Upper lobe of left lung (tissue), 6 donors: ENCODE data around the gene UTP14A. TPM values are rescaled to one million over a fixed set of nuclear protein-coding genes. Genes with fewer than 3 reads are reported as not detected.

Experiments used
- ATAC-seq, 2 donors: fragments of 200-7000 bp; cut with Tn5 transposase; one replicate each; pipeline ENCODE4 v1.9.1; 2022; ENCODE audit warnings: mild to moderate bottlenecking in 2 of 2, moderate library complexity in 2 of 2; ENCODE audit not compliant: low FRiP score in 2 of 2
- DNase-seq, 2 donors: peaks; one replicate each; pipeline ENCODE4 v3.0.0-alpha.2; 2019 to 2020
- H3K27ac ChIP-seq, 4 donors: fragments of 200-600 bp; sonication (generic); one replicate each; pipeline ENCODE4 v1.5.1; 2016 to 2019
- H3K27me3 ChIP-seq, 4 donors: fragments of 200-600 bp; sonication (generic); one replicate each; pipeline ENCODE4 v1.5.1; 2017 to 2019
- H3K36me3 ChIP-seq, 4 donors: fragments of 200-600 bp; sonication (generic); one replicate each; pipeline ENCODE4 v1.5.1; 2016 to 2019
- H3K4me1 ChIP-seq, 4 donors: fragments of 200-600 bp; sonication (generic); one replicate each; pipeline ENCODE4 v1.5.1; 2018 to 2019
- H3K4me3 ChIP-seq, 4 donors: fragments of 200-600 bp; sonication (generic); one replicate each; pipeline ENCODE4 v1.5.1; 2017 to 2019; ENCODE audit warnings: mild to moderate bottlenecking in 2 of 4, moderate library complexity in 1 of 4
- H3K9me3 ChIP-seq, 4 donors: fragments of 200-600 bp; sonication (generic); one replicate each; pipeline ENCODE4 v1.5.1; 2018 to 2019
- EP300 ChIP-seq, 4 donors: sonication (generic); formaldehyde crosslinking; IDR thresholded peaks; one replicate each; pipeline ENCODE4 v1.5.1; 2017; ENCODE audit warnings: antibody characterized with exemption in 4 of 4, control low read depth in 2 of 4
- POLR2A ChIP-seq, 4 donors: fragments of 450-650 bp; IDR thresholded peaks; one replicate each; pipeline ENCODE4 v1.5.1; 2016 to 2017; ENCODE audit warnings: antibody characterized with exemption in 4 of 4, mild to moderate bottlenecking in 2 of 4
- POLR2AphosphoS5 ChIP-seq, 2 donors: sonication (generic); formaldehyde crosslinking; IDR thresholded peaks; one replicate each; pipeline ENCODE4 v1.5.1; 2017; ENCODE audit warnings: antibody characterized with exemption in 2 of 2
- WGBS, 2 donors: methylation state at CpG; one replicate each; pipeline ENCODE4 v1.1.5; 2017 to 2018; 5-methylcytosine and 5-hydroxymethylcytosine counted together
- total RNA-seq, 6 donors: library from RNA; depleted of rRNA in 4 of 6; stranded (reverse); fragments of >200 nt in 4 of 6; gene quantifications; one replicate each; pipeline versions ENCODE4 v1.1.0 to v1.2.1, GENCODE V29; 2016 to 2021
- TF ChIP-seq, protein P1 (sequence below), 6 experiments: fragments of 450-650 bp in 4 of 6; fragments of 200-600 bp in 2 of 6; sonication (generic) in 2 of 6; IDR thresholded peaks; one replicate each; pipeline ENCODE4 v1.5.1; 2016 to 2019; ENCODE audit warnings: antibody characterized with exemption in 6 of 6
- donor health status: DM: no; HTN: no; CAD: no; lungs with moderate emphysema.
- donor health status: DM: no; HTN: yes; CAD: no; lungs with severe emphysema.

UTP14A gene
- total RNA-seq, 6 donors from 2014 or later = 9.5 to 17.7 (median 15.5) TPM

DNA sequence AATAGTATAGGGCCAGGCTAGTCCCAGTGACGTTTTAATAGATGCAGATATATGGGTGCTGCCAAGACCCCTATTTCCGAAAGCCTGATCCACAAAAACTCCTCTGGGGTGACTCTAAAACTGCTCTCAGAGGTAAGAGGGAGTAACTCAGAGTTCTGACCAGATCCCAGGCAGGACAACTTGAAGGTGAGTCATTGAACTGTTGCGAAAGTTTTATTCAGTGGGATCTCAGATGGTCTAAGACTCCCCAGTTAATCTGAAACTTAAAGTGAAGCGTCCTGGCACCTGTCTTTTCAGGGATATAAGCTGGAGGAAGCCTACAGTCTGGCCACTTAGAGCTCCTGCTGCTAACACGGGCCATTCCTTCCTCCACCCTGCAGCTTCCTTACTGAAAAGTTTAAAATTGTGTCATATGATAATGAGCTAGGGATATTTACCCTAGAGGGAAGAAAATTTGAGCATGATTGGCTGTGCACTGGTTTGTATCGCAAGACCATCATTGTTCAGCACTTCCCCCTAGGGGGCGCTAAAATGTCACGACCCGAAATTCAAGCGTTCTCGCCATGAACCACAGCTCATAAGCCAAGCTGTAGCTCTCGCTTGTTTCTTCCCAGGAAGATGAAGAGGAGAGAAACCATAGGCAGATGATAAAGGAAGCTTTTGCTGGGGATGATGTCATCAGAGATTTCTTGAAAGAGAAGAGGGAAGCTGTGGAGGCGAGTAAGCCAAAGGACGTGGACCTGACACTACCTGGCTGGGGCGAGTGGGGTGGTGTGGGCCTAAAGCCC is 19.5 kb downstream of the UTP14A start:
- WGBS, 2 donors = 33 to 40% methylated on average over 9 to 15 of the region's 15 CpGs
- H3K4me1 ChIP-seq = peaks cover 0 to 3% (median 0%) of the 10 kb centered on the region in 4 donors

DNA sequence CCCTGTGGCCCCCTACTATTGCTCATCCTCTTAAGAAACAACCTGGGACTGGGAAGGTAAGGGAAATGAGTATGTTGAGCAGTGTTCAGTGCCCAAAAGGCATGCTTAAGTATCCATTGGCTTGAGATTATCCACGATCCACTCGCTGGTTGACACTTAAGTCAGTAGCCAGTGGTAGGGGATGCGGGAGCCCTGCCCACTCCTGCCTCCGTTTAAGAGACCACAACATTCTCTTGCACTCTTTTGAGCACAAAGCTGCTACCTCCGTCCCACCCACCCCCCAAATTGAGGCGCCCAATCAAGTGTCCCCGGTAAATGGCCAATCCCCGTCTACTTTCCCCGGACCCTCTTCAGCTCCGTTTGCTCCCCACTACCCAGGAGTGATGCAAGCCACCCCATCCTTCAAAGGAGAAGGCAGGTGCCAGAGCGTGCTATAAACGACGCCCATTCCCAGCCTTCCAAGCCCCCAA is 25.0 kb downstream of the UTP14A start:
- Histone ChIP-seq H3K27ac (peak overlapping the region; percentile 84 to 96 (median 90)), H3K9me3 (no peaks in the 10 kb centered on the region), H3K36me3 (peaks cover 0 to 11% (median 0%) of the 10 kb centered on the region in 4 donors), H3K27me3 (no peaks in the 10 kb centered on the region), H3K4me3 (peak overlapping the region in 3 of 4 donors; percentile 41 to 73 (median 63)), H3K4me1 (peaks cover 0 to 5% (median 0%) of the 10 kb centered on the region in 4 donors)
- no peak for TF ChIP-seq EP300 (IDR thresholded peaks at IDR 0.05)
- no peak for TF ChIP-seq POLR2AphosphoS5 (IDR thresholded peaks at IDR 0.05)
- no peak for TF ChIP-seq POLR2A (IDR thresholded peaks at IDR 0.05)
- TF ChIP-seq, protein P1, sequence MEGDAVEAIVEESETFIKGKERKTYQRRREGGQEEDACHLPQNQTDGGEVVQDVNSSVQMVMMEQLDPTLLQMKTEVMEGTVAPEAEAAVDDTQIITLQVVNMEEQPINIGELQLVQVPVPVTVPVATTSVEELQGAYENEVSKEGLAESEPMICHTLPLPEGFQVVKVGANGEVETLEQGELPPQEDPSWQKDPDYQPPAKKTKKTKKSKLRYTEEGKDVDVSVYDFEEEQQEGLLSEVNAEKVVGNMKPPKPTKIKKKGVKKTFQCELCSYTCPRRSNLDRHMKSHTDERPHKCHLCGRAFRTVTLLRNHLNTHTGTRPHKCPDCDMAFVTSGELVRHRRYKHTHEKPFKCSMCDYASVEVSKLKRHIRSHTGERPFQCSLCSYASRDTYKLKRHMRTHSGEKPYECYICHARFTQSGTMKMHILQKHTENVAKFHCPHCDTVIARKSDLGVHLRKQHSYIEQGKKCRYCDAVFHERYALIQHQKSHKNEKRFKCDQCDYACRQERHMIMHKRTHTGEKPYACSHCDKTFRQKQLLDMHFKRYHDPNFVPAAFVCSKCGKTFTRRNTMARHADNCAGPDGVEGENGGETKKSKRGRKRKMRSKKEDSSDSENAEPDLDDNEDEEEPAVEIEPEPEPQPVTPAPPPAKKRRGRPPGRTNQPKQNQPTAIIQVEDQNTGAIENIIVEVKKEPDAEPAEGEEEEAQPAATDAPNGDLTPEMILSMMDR (IDR thresholded peaks at IDR 0.05) = no peak
- ATAC-seq (no peak), DNase-seq (no peak)
- 0 to 35% methylated on average over 1 to 13 of the region's 13 CpGs for WGBS, 2 donors

More for the DNA sequence above, 19.5 kb downstream of the UTP14A start:
- H3K27me3 ChIP-seq = no peaks in the 10 kb centered on the region
- DNase-seq (peak in 1 of 2 donors; percentile 65), ATAC-seq (peak; percentile 77 to 87)
- no peak overlapping the region for H3K27ac ChIP-seq
- H3K4me3 ChIP-seq = no peak overlapping the region
- no peaks in the 10 kb centered on the region for H3K9me3 ChIP-seq
- H3K36me3 ChIP-seq = peaks cover 0 to 46% (median 8%) of the 10 kb centered on the region in 4 donors
- TF ChIP-seq EP300 (IDR thresholded peaks at IDR 0.05) = no peak
- TF ChIP-seq, protein P1 (IDR thresholded peaks at IDR 0.05) = peak in 5 of 6 experiments; percentile 35 to 73 (median 50)

DNA sequence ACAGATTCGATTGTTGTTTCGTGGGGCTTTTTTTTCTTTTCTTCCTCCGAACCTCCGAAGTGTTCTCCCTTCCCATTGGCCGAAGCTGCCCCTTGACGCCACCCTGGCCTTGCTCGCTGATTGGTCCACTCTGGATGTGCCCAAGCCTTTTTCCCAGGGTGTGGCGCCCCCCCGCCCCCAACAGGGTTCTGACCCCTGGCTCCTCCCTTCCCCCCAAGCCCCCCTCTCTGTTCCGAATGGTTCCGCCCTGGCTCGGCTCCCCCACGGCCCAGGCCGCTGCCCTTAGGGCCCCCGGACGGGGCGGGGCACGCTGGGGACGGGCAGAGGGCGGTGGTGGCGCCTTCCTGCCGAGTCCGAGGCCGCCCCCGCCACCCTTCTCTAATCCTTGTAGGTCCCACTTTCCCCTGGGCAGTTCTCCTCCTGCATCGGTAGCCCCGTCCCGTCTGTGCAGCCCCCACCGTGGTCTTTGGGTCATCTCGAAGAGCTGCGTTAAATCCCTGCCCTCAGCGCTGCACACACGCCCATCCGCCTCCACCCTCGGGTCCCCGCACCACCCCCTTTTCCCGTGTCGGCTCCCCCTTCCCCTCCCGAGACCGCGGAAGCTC is 25.5 kb downstream of the UTP14A start:
- whole genome bisulfite sequencing, 2 donors = 0 to 52% methylated on average over 2 to 41 of the region's 41 CpGs
- H3K27ac ChIP-seq = peak overlapping the region; percentile 84 to 96 (median 90)
- peak overlapping the region; percentile 41 to 73 (median 54) for H3K4me3 ChIP-seq
- H3K9me3 ChIP-seq = no peaks in the 10 kb centered on the region
- TF ChIP-seq, protein P1 (IDR thresholded peaks at IDR 0.05) = no peak
- TF ChIP-seq POLR2A (IDR thresholded peaks at IDR 0.05) (peak in 1 of 4 donors; percentile 79), EP300 (IDR thresholded peaks at IDR 0.05) (no peak), POLR2AphosphoS5 (IDR thresholded peaks at IDR 0.05) (peak; percentile 24 to 63)
- ATAC-seq (peak; percentile 96 to 97), DNase-seq (peak; percentile 92 to 94)
- no peaks in the 10 kb centered on the region for H3K27me3 ChIP-seq
- peaks cover 0 to 9% (median 0%) of the 10 kb centered on the region in 4 donors for H3K36me3 ChIP-seq
- H3K4me1 ChIP-seq = peaks cover 0 to 5% (median 0%) of the 10 kb centered on the region in 4 donors

DNA sequence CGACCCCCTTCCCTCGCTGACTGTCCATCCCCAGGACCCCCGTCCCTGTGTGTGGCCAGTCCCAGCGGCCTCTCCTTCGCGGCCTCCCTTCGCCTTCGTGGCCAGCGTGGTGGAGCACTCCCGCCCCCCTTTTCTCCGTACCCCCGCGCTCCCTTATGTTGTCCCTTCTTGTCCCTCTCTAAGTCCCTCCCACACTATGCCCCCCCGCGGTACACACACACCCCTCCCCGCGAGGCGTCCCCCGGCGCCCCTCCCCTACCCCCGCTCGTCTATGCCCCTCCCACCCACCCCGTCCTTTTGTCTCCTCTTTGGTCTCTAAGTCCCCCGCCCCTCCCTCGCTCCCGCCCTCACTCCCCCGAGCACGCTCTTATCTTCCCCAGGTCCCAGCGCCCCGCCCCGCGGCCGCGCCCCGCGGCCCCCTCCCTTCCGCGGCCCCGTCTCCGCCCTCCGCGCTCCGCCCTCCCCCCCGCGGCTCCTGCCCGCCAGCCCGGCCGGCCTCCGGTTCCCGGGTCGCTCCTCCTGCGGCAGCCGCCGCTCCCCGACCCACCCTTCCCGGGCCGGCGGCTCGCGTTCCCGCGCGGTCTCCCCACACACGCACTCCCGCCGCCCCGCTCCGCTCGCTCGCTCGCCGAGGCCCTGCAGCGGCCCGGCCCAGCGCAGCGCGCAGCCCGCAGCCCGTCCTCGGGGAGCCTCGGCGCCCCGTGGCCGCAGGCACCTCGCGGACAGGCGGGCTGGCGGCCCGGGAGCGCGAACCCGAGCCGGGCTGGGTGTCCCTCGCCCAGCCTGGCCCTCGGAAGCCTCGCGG is 26.3 kb downstream of the UTP14A start:
- ATAC-seq (peak; percentile 89 to 93), DNase-seq (peak; percentile 91 to 97)
- H3K4me3 ChIP-seq = peak overlapping the region; percentile 41 to 73 (median 54)
- H3K4me1 ChIP-seq = peaks cover 0 to 5% (median 0%) of the 10 kb centered on the region in 4 donors
- no peaks in the 10 kb centered on the region for H3K27me3 ChIP-seq
- no peak for TF ChIP-seq POLR2A (IDR thresholded peaks at IDR 0.05)
- TF ChIP-seq, protein P1 (IDR thresholded peaks at IDR 0.05) = peak in 1 of 6 experiments; percentile 8
- H3K9me3 ChIP-seq = no peaks in the 10 kb centered on the region
- 0 to 25% methylated on average over 2 to 23 of the region's 97 CpGs for WGBS, 2 donors
- H3K36me3 ChIP-seq = peaks cover 0 to 7% (median 0%) of the 10 kb centered on the region in 4 donors
- H3K27ac ChIP-seq = peak overlapping the region; percentile 84 to 96 (median 90)
